Muscle layer of colon (tissue), 2 donors: ENCODE data around the gene EPB41L2.
"Not testable (repeated sequence)": the region's sequence is repeated elsewhere in the genome, so short reads cannot be mapped to it uniquely, and the experiment has no call there.

ENCODE experiments used
- H3K27ac ChIP-seq: one replicate; pipeline ENCODE4 v1.7.0; 2013; ENCODE audit warnings: low read depth, mild to moderate bottlenecking, low read length, moderate library complexity
- H3K27me3 ChIP-seq, 2 donors: one replicate each; pipeline ENCODE4 v1.7.0; 2013; ENCODE audit warnings: low read length in 2 of 2, mild to moderate bottlenecking in 2 of 2; ENCODE audit not compliant: insufficient read depth in 2 of 2, control insufficient read depth in 1 of 2
- H3K36me3 ChIP-seq: one replicate; pipeline ENCODE4 v1.7.0; 2013; ENCODE audit warnings: mild to moderate bottlenecking, low read length; ENCODE audit not compliant: insufficient read depth
- H3K4me1 ChIP-seq: one replicate; pipeline ENCODE4 v1.7.0; 2013; ENCODE audit warnings: mild to moderate bottlenecking, low read length; ENCODE audit not compliant: insufficient read depth
- H3K4me3 ChIP-seq, 2 donors: one replicate each; pipeline ENCODE4 v1.7.0; 2013; ENCODE audit warnings: low read length in 2 of 2, low read depth in 1 of 2, mild to moderate bottlenecking in 1 of 2, moderate library complexity in 1 of 2
- H3K9ac ChIP-seq: one replicate; pipeline ENCODE4 v1.7.0; 2013; ENCODE audit warnings: low read length
- H3K9me3 ChIP-seq: one replicate; pipeline ENCODE4 v1.7.0; 2013; ENCODE audit warnings: mild to moderate bottlenecking, low read length
- donor health status: abdominal sarcoma.
- donor health status: Adenocarcinoma of cecum.

The EPB41L2 gene

GRCh38 chr6:131000544-131000943 lies 62.5 kb downstream of the EPB41L2 start:
- Histone ChIP-seq H3K4me1 (peaks cover 7% of the 10 kb centered on the region), H3K27me3 (no peaks in the 10 kb centered on the region), H3K4me3 (no peak overlapping the region), H3K9ac (no peak overlapping the region), H3K27ac (no peak overlapping the region), H3K36me3 (no peaks in the 10 kb centered on the region), H3K9me3 (no peaks in the 10 kb centered on the region)

DNA sequence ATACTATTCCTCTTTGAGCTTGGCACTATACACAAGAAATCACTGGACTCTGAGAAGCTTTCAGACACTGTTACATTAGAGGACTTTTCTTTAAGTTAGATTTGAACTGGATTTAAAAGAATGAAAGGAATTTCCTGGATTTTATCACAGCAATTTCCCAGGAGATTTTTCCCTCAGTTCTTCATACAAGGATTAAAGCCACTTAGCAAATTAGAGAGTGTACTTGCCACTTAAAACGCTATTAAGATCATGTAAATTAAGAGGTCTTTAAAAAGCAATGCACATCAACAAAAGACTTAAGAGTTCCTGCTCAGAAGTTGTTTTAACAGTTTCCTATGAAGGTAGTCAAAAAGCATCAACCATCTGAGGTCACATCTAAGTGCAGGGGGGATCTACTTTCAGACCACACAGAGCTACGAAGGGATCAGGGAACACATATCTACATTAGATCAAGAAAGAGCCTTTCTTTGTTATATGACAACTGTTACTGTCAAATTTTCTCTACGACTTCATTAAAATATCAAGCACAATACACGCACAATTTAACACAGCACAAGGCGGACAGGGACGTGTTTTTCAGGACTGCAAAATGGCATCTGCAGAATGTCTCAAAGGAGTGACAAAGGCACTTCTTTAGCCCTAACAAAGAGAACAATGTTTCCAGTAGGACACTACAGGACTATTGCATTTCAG lies 65.8 kb downstream of the EPB41L2 start:
- Histone ChIP-seq H3K4me1 (peaks cover 7% of the 10 kb centered on the region), H3K27me3 (no peaks in the 10 kb centered on the region), H3K27ac (peak overlapping the region; percentile 2), H3K4me3 (no peak overlapping the region), H3K9ac (no peak overlapping the region), H3K36me3 (no peaks in the 10 kb centered on the region), H3K9me3 (no peaks in the 10 kb centered on the region)

GRCh38 chr6:130996635-130997034 lies 66.4 kb downstream of the EPB41L2 start:
- peaks cover 7% of the 10 kb centered on the region for H3K4me1 ChIP-seq
- no peaks in the 10 kb centered on the region for H3K27me3 ChIP-seq
- H3K36me3 ChIP-seq: no peaks in the 10 kb centered on the region
- no peak overlapping the region for H3K4me3 ChIP-seq
- H3K9me3 ChIP-seq: no peaks in the 10 kb centered on the region
- H3K27ac ChIP-seq: no peak overlapping the region
- no peak overlapping the region for H3K9ac ChIP-seq

DNA sequence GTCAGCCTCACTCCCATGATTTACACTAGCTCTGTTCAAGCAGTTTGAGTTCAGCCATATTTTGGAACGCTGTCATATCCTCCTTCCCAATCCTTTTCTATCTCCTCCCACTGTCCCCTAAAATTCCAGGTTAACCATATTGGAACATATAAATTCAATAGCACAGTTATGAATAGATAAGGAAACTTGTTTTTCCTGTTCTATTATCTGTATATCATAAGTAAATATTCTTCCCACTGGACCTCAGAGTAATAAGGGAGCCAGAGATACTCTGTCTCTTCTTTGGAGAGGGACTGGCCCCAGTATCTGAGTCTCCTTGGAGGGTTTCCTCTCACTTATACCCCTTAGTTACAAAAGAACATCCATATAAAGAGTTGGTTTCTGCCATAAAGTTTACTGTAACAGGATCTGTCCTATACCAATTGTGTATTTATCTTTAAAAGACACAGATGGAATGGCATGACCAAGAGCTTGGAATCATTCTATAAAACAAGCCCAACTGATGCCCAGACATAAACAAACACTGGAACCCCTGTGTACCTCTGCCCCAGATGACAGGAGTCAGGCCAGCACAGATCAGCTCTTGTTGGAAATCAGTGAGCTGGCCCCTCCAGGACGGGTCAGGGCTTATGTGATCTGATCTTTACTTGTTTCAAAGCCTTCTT lies 67.1 kb downstream of the EPB41L2 start:
- no peaks in the 10 kb centered on the region for H3K9me3 ChIP-seq
- H3K4me1 ChIP-seq: peaks cover 7% of the 10 kb centered on the region
- H3K9ac ChIP-seq: no peak overlapping the region
- H3K27me3 ChIP-seq: no peaks in the 10 kb centered on the region
- no peaks in the 10 kb centered on the region for H3K36me3 ChIP-seq
- H3K4me3 ChIP-seq: no peak overlapping the region
- H3K27ac ChIP-seq: no peak overlapping the region

DNA sequence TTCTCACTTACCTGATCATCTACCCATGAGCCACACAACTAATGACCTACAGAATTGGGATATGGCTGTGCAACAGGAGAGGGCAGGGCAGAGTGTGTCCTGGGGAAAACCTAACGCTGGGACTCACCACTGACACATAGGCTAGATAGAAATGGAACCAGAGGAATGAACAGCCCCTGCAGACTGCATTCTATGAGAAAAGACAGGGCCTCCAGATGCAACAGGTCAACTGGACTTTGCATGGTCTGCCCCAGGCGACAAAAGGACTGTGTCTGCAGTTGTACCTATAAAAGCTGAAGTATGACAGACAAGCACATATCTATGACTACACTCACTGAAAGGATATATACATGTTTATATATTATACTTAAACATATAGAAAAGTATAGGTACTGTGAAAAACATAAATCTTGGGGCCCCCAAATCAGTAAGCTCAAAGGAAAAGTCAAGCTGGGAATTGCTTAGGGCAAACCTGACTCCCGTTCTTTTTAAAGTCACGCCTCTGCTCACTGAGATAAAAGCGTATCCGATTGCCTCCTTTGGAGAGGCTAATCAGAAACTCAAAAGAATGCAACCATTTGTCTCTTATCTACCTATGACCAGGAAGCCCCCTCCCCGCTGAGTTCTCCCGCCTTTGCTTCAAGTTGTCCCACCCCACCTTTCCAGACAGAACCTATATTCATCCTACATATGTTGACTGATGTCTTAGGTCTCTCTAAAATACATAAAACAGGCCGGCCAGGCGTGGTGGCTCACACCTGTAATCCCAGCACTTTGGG lies 68.5 kb downstream of the EPB41L2 start:
- H3K27me3 ChIP-seq: no peaks in the 10 kb centered on the region
- no peaks in the 10 kb centered on the region for H3K9me3 ChIP-seq
- H3K9ac ChIP-seq: no peak overlapping the region
- H3K36me3 ChIP-seq: no peaks in the 10 kb centered on the region
- H3K4me3 ChIP-seq: no peak overlapping the region
- no peak overlapping the region for H3K27ac ChIP-seq
- peaks cover 7% of the 10 kb centered on the region for H3K4me1 ChIP-seq

- Histone ChIP-seq H3K4me1 (peaks cover 7% of the 10 kb centered on the region), H3K27ac (no peak overlapping the region), H3K9ac (no peak overlapping the region), H3K36me3 (no peaks in the 10 kb centered on the region), H3K9me3 (no peaks in the 10 kb centered on the region), H3K4me3 (no peak overlapping the region), H3K27me3 (no peaks in the 10 kb centered on the region)
These were observed 69.7 kb downstream of the EPB41L2 start for GRCh38 chr6:130993292-130993765.

DNA sequence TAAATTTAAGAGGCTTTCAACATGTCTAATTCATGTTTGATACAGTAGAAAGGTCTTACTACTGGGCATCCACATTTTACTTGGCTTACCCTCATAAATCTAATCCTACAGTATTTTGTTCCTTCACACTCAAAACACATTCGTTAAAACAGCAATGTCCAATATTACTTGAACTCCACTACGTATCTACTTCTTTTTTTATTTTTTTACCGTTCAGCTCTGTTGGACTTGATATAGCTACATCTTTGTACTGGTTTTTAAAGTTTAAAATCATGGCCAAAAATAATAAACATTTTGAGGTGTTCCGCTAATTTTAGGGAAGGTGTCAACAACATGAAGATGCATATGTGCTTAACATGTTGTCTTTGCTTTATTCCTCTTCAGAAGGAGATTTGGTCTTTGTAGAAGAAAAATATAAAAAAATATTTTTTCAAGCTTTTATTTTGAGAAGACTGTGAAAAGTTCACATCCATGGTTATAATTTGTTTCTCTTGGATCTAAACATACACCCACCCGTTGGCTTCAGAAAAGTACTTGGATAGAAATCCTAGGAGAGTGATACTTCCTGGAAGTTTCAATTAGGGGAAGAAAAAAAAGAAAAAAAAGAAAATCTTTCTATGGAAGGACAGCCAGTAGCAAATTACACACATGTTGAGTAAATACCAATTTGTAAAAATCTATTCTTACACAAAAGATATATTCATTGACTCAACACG lies 71.5 kb downstream of the EPB41L2 start:
- Histone ChIP-seq H3K4me3 (no peak overlapping the region), H3K27ac (no peak overlapping the region), H3K27me3 (no peaks in the 10 kb centered on the region), H3K36me3 (no peaks in the 10 kb centered on the region), H3K9ac (no peak overlapping the region), H3K9me3 (no peaks in the 10 kb centered on the region), H3K4me1 (no peaks in the 10 kb centered on the region)

DNA sequence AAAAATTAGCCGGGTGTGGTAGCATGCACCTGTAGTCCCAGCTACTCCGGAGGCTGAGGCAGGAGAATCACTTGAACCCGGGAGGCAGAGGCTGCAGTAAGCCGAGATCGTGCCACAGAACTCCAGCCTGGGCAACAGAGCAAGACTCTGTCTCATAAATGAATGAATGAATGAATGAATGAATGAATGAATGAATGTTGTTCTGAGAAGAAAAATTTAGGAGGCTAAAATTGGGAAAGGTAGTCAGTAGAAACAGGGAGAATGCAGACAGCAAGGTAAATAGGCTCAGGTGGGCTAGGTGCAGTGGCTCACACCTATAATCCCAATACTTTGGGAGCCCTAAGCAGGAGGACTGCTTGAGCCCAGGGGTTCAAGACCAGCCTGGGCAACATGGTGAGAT lies 75.5 kb downstream of the EPB41L2 start:
- not testable (repeated sequence) for H3K27me3 ChIP-seq, H3K9ac ChIP-seq, H3K27ac ChIP-seq, H3K4me3 ChIP-seq, H3K4me1 ChIP-seq, H3K9me3 ChIP-seq, H3K36me3 ChIP-seq

DNA sequence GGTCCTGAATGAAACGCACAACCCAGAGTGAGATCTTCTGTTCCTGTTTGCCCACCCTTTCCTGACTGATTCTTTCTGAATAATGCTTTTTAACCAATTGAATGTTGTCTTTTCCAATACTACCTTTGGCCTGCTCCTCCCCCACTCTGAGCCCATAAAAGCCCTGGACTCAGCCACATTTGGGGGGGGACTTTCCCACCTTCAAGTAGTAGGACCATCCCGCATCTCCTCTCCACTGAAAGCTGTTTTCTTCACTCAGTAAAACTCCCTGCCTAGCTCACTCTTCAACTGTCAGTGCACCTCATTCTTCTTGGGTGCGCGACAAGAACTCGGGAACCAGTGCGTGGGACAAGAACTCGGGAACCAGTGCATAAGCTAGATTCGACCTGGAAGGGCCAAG lies 77.9 kb downstream of the EPB41L2 start:
- no peaks in the 10 kb centered on the region for H3K9me3 ChIP-seq
- no peak overlapping the region for H3K9ac ChIP-seq
- H3K4me1 ChIP-seq: peaks cover 26% of the 10 kb centered on the region
- no peak overlapping the region for H3K27ac ChIP-seq
- no peaks in the 10 kb centered on the region for H3K27me3 ChIP-seq
- no peaks in the 10 kb centered on the region for H3K36me3 ChIP-seq
- no peak overlapping the region for H3K4me3 ChIP-seq

DNA sequence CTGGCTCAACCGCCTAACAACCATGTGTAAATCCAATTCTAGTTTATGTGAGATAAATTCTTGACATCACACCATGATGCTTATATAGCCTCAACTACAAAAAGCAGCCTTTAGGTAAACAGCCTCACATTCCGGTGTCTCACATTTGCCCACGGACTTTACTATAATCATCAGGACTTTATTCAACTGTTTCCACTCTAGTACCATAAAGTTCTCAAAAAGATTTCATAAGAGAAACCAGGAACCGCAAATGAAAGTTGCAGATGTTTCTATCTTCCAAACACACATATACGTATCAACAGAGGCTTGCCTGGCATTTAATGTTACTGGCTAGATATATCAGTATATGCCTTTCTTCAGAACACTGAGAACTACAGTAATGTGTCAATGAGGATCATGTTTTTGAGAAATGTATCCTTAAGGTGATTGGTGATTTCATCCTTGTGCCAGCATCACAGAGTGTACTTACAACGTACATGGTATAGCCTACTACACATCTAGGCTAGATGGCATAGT lies 80.0 kb downstream of the EPB41L2 start:
- H3K36me3 ChIP-seq: no peaks in the 10 kb centered on the region
- no peak overlapping the region for H3K27ac ChIP-seq

DNA sequence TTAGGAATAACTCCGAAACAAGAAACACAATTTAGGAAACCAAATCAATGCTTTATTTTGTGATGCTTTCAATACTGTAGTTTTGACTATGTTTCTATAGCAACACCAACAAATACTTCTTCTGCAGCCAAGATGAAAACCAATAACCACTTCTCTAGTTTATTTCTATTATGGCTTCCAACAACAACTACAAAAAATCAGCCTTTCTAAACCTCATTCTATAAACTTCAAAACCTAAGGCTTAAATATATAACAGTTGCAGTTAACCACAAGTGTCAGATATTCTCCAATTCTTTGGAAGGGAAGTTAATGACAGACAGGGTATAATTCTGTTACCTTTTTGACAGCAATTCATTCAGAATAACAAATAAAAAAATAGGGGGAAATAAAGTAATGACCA lies 80.9 kb downstream of the EPB41L2 start:
- no peak overlapping the region for H3K4me3 ChIP-seq
- H3K9ac ChIP-seq: no peak overlapping the region
- H3K27ac ChIP-seq: no peak overlapping the region
- no peaks in the 10 kb centered on the region for H3K9me3 ChIP-seq
- no peaks in the 10 kb centered on the region for H3K27me3 ChIP-seq
- H3K4me1 ChIP-seq: peaks cover 42% of the 10 kb centered on the region
- H3K36me3 ChIP-seq: no peaks in the 10 kb centered on the region

More for the DNA sequence above, 80.0 kb downstream of the EPB41L2 start:
- H3K4me1 ChIP-seq: peaks cover 37% of the 10 kb centered on the region
- H3K4me3 ChIP-seq: no peak overlapping the region
- no peak overlapping the region for H3K9ac ChIP-seq
- H3K9me3 ChIP-seq: no peaks in the 10 kb centered on the region
- no peaks in the 10 kb centered on the region for H3K27me3 ChIP-seq
